ENCODE measurements around the gene TBXT.
"Not testable (repeated sequence)": the region's sequence is repeated elsewhere in the genome, so short reads cannot be mapped to it uniquely, and the experiment has no call there.

Gene TBXT

DNA sequence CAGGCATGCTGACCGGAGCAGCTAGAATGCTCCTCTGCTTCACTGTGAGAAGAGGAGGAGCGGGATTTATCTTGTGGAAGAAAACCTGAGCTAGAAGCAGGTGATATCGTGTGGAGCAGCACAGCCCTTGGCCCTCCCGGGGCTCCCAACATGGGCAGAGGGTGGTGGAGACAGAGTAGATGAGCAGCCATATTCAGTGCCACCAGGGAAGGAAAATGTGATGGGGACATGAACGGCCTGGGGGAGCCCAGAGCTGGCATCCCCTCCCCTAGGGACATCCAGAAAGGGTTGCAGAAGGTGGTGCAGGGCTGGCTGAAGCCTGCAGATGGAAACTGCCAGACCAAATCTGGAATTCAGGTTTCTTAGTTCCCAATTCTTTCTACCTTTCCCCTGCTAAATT, 24.9 kb upstream of the TBXT start:
- no peak overlapping the region for H3K27ac Mint-ChIP-seq
- peaks cover 14% of the 10 kb centered on the region for H3K4me1 Mint-ChIP-seq (ENCODE audit: low read depth)
- H3K9me3 Mint-ChIP-seq = no peaks in the 10 kb centered on the region
- no peak overlapping the region for H3K4me3 Mint-ChIP-seq
- H3K36me3 Mint-ChIP-seq (ENCODE audit: low read depth) = no peaks in the 10 kb centered on the region
- peaks cover 7% of the 10 kb centered on the region for H3K27me3 Mint-ChIP-seq
- intact Hi-C loops (cut with micrococcal nuclease) = no loop called here

DNA sequence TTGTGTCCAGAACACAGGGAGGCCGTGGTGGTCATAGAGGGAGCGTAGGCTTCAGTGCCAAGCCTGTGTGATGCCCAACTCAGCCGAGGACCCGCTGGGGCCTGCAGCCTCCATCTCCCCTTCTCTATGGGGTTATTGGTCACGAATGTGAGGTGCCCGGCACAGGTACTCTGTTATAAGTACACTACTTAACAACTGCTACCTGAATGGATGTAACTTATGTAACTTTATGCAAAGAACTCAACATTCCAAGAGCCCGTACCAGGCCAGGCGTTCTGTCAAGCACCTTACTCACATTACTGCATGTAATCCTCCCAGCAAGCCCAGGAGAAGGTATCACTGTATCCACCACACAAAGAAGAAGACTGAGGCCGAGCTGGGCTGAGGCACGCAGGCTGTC, 24.5 kb upstream of the TBXT start:
- Mint-ChIP-seq H3K27ac (no peak overlapping the region), H3K27me3 (peaks cover 6% of the 10 kb centered on the region), H3K4me1 (ENCODE audit: low read depth) (peaks cover 14% of the 10 kb centered on the region), H3K36me3 (ENCODE audit: low read depth) (no peaks in the 10 kb centered on the region), H3K4me3 (no peak overlapping the region), H3K9me3 (no peaks in the 10 kb centered on the region)
- intact Hi-C loops (cut with micrococcal nuclease) = no loop called here

GRCh38 chr6:166179704-166180103, 12.1 kb upstream of the TBXT start:
- Mint-ChIP-seq H3K4me1 (ENCODE audit: low read depth) (no peaks in the 10 kb centered on the region), H3K9me3 (no peaks in the 10 kb centered on the region), H3K27me3 (peaks cover 32% of the 10 kb centered on the region), H3K36me3 (ENCODE audit: low read depth) (no peaks in the 10 kb centered on the region), H3K27ac (no peak overlapping the region), H3K4me3 (no peak overlapping the region)
- intact Hi-C loops (cut with micrococcal nuclease) = no loop called here

- Mint-ChIP-seq H3K27ac (no peak overlapping the region), H3K9me3 (no peaks in the 10 kb centered on the region), H3K27me3 (peaks cover 19% of the 10 kb centered on the region), H3K36me3 (ENCODE audit: low read depth) (no peaks in the 10 kb centered on the region), H3K4me3 (no peak overlapping the region), H3K4me1 (ENCODE audit: low read depth) (no peaks in the 10 kb centered on the region)
- intact Hi-C loops (cut with micrococcal nuclease) = no loop called here
Measured at GRCh38 chr6:166176106-166176505, 8.5 kb upstream of the TBXT start.

GRCh38 chr6:166175093-166175492, 7.4 kb upstream of the TBXT start:
- intact Hi-C loops (cut with micrococcal nuclease); H3K36me3 Mint-ChIP-seq (ENCODE audit: low read depth); H3K9me3 Mint-ChIP-seq; H3K4me1 Mint-ChIP-seq (ENCODE audit: low read depth); H3K4me3 Mint-ChIP-seq; H3K27ac Mint-ChIP-seq: not testable (repeated sequence)
- peaks cover 18% of the 10 kb centered on the region for H3K27me3 Mint-ChIP-seq

- Mint-ChIP-seq H3K27ac (no peak overlapping the region), H3K27me3 (peaks cover 26% of the 10 kb centered on the region), H3K4me3 (no peak overlapping the region), H3K9me3 (no peaks in the 10 kb centered on the region), H3K4me1 (ENCODE audit: low read depth) (no peaks in the 10 kb centered on the region), H3K36me3 (ENCODE audit: low read depth) (no peaks in the 10 kb centered on the region)
- intact Hi-C loops (cut with micrococcal nuclease) = no loop called here
Measured at GRCh38 chr6:166174031-166174430, 6.4 kb upstream of the TBXT start.

DNA sequence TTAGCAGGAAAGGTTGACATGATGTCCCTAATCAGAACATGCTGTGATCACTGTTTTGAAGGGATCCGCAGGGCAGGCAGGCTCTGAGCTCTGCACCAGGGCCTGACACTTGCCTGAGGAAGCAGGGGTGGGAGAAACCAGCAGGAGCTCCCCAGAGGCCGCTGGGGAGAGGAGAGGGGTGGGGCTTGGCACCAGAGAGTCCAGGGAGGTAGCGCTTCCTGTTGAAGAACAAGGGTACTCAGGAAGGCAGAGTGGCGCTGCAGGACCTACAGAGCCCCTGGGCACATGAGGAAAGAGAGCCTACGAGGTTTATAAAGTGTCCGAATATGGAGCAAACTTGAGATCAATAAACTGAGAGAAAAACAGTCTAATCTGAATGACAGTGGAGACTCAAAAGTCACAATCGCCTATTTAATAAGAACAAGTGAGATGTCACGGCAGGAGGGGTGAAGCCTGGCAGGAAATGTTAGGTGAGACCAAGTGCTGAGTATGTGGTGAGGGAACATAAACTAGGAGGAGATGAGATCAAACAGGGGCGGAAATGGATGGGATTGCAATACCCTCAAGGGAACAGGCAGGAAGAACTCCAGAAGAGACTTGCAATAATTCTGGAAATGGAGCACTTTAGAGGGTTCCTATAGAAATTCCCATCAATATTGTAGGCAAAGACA, 5.8 kb upstream of the TBXT start:
- no peaks in the 10 kb centered on the region for H3K36me3 Mint-ChIP-seq (ENCODE audit: low read depth)
- H3K9me3 Mint-ChIP-seq = no peaks in the 10 kb centered on the region
- H3K27ac Mint-ChIP-seq = no peak overlapping the region
- no peak overlapping the region for H3K4me3 Mint-ChIP-seq
- peaks cover 32% of the 10 kb centered on the region for H3K27me3 Mint-ChIP-seq
- intact Hi-C loops (cut with micrococcal nuclease) = no loop called here
- H3K4me1 Mint-ChIP-seq (ENCODE audit: low read depth) = peaks cover 5% of the 10 kb centered on the region

GRCh38 chr6:166172546-166172945, 4.9 kb upstream of the TBXT start:
- Mint-ChIP-seq H3K27me3 (peaks cover 39% of the 10 kb centered on the region), H3K4me1 (ENCODE audit: low read depth) (peaks cover 8% of the 10 kb centered on the region), H3K4me3 (no peak overlapping the region), H3K27ac (no peak overlapping the region), H3K9me3 (no peaks in the 10 kb centered on the region), H3K36me3 (ENCODE audit: low read depth) (no peaks in the 10 kb centered on the region)
- intact Hi-C loops (cut with micrococcal nuclease) = no loop called here

DNA sequence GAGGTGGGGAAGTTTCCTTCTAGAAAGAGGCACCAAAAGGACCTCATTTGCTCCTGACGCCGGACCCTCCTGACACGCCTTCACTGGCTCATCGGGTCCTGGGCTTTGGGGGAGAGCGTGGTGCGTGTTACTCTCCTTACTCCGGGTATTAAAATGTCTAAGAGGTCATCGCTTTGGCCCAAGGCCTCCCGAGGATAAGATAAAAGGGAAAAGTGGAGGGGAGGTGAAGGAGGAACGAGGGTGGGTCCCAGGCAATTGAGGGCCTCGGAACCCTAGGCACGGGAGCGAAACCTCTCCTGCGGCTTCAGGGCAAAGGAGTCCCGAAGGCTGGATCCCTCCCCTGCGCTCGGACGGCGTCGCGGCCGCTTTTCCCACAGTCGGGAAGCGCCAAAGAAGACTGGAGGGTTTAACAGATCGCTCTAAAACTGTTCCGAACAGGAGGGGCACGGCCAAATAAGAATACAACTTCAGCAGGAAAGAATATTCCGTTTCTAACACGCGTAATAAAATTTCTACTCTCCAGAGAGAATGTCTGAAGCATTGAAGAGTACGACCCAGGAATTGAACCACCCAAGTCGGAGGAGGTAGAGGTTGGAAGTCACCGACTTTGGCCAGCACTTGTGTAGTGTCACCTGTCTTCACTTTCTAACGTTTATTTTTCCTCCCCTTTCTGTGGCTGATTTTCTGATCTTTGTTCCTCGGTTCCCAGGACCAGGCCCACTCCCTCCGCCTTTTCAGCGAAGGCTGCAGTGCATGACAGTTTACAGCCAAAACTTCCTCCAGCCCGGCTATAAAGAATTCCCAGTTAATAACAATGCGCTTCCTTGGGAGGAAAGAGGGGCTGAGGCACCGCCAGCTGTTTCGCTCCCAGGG, 2.1 kb upstream of the TBXT start:
- Mint-ChIP-seq H3K4me3 (no peak overlapping the region), H3K36me3 (ENCODE audit: low read depth) (no peaks in the 10 kb centered on the region), H3K9me3 (no peaks in the 10 kb centered on the region), H3K27ac (no peak overlapping the region), H3K27me3 (peaks cover 55% of the 10 kb centered on the region), H3K4me1 (ENCODE audit: low read depth) (peaks cover 8% of the 10 kb centered on the region)
- intact Hi-C loops (cut with micrococcal nuclease) = no loop called here

DNA sequence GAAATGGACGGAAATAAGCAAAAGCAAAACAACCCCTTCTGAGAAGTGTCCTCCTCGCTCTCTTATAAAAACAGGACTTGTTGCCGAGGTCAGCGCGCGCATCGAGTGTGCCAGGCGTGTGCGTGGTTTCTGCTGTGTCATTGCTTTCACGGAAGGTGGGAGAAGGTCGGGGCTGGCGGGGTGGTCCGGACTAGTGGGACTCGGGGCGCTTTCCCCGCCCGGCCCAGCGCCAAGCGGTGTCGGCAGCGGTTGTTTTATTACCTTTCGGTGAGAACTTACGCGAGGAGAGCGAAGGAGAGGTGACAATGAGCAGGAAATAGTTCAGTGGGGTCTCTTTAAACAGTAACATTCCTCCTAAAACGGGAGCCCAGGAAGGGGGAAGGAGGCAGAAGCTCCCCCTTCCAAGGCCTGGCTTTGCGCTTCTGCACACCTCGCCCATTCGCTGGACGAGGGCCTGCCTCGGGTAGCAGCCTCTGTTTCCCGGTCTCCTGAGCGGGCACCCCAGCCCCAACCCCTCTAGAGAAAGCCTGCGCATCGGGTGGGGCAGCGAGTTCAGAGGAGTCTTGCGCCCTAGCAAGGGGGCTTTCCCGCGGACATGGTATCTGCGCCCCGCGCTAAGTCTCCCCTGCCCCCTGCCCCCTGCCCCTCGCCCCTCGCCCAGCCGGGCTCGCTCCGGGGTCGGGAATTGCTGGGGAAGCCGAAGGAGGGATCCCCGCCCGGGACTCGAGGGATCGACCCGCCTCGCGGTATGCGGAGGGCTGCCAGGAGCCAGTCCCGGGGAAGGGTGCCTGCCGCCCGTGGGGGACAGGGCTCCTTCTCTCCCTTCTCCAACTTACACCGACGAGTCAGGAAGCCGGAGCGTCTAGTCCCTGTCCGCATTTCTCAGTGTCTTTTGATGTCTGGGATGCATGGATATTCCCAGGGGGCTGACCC, 1.2 kb upstream of the TBXT start:
- H3K27me3 Mint-ChIP-seq = peaks cover 63% of the 10 kb centered on the region
- no peaks in the 10 kb centered on the region for H3K36me3 Mint-ChIP-seq (ENCODE audit: low read depth)
- H3K4me3 Mint-ChIP-seq = peak overlapping the region; percentile 68
- H3K4me1 Mint-ChIP-seq (ENCODE audit: low read depth) = peaks cover 8% of the 10 kb centered on the region
- no peak overlapping the region for H3K27ac Mint-ChIP-seq
- intact Hi-C loops (cut with micrococcal nuclease) = no loop called here
- no peaks in the 10 kb centered on the region for H3K9me3 Mint-ChIP-seq

- Mint-ChIP-seq H3K27me3 (peaks cover 76% of the 10 kb centered on the region), H3K36me3 (ENCODE audit: low read depth) (no peaks in the 10 kb centered on the region), H3K4me3 (no peak overlapping the region), H3K27ac (no peak overlapping the region), H3K4me1 (ENCODE audit: low read depth) (peaks cover 8% of the 10 kb centered on the region), H3K9me3 (no peaks in the 10 kb centered on the region)
- intact Hi-C loops (cut with micrococcal nuclease) = no loop called here
Measured at GRCh38 chr6:166167258-166167731, 356 bp downstream of the TBXT start.

- Mint-ChIP-seq H3K4me3 (no peak overlapping the region), H3K9me3 (no peaks in the 10 kb centered on the region), H3K36me3 (ENCODE audit: low read depth) (no peaks in the 10 kb centered on the region), H3K27ac (no peak overlapping the region), H3K27me3 (peaks cover 78% of the 10 kb centered on the region), H3K4me1 (ENCODE audit: low read depth) (peaks cover 8% of the 10 kb centered on the region)
- intact Hi-C loops (cut with micrococcal nuclease) = no loop called here
Measured at GRCh38 chr6:166166314-166167257, 1.1 kb downstream of the TBXT start.
